Stimulated activated CD8-positive, alpha-beta memory T cell treated with anti-CD3 and anti-CD28 coated beads, Interleukin-7, amount 100 ng/mL, for 48 hours (primary cell): ENCODE data around the gene SMG6.
"Not testable (repeated sequence)": the region's sequence is repeated elsewhere in the genome, so short reads cannot be mapped to it uniquely, and the experiment has no call there.

Experiments used
- DNase-seq, 2 donors: peaks; one replicate each; pipeline ENCODE4 v3.0.0-alpha.2; 2020; ENCODE audit warnings: low read depth in 1 of 2; ENCODE audit errors: extremely low read depth in 1 of 2

The SMG6 gene

DNA sequence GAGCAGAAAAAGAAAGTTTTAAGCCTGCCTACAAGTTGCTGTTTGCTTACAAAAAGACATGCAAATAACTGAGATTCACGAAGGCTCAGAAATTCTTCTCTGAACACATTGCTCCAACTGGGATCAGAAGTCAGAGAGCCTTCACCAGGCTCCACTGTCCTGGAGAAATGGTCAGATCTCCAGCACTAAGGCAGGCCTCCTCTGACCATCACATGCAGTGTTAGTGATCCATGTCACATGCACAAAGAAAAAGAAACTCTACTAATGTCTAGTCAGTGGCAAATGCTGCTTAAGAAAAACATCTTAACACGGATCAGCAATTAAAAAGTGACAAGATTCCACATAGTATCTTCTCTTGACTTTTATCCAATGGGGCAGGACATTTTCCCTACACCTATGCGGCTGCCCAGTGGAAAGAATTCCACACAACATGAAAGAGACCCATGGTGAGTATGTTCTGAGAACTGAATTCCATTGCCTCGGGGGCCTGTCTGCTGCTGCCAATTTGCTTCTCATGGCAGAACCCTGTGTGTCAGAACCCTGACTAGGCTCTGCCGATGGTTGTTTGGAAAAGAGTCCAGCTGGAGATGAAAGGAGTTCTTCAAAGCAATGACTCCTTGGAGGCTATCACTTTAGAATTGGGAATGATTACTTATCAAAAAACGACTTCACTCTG, 152.1 kb downstream of the SMG6 start:
- DNase-seq = no peak

DNA sequence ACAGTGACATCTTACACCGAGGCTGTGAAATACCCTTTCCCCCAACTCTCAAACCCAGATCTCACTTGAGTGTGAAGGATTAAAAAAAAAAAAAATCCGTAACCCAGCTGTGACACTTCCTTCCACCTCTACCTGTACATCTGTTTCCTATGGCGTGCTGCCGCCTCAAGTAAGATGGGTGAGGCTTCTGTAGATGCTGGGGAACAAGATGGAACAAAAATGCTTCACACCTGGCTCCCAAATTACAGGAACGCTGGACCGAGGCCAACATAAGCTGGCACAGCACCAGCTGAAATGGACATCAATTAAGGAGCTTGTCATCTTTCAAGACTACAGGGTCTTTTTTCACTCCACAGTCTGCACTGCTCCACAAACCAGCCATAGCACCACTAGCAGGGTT, 152.8 kb downstream of the SMG6 start:
- DNase-seq = no peak

DNA sequence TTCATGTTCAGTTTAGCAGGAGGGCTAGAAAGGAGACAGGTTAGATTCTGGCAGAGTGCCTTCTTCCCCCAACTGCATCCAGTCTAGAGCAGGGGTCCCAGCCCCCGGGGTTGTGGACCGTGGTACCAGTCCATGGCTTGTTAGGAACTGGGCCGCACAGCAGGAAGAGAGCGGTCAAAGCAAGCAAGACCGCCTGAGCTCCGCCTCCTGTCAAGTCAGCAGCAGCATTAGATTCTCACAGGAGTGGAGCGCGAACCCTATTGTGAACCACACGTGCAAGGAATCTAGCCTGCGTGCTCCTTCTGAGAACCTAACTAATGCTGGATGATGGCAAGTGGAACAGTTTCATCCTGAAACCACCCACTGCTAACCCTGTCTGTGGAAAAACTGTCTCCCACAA, 153.7 kb downstream of the SMG6 start:
- DNase-seq = no peak

GRCh38 chr17:2146132-2146871, 157.3 kb downstream of the SMG6 start:
- DNase-seq = no peak

DNA sequence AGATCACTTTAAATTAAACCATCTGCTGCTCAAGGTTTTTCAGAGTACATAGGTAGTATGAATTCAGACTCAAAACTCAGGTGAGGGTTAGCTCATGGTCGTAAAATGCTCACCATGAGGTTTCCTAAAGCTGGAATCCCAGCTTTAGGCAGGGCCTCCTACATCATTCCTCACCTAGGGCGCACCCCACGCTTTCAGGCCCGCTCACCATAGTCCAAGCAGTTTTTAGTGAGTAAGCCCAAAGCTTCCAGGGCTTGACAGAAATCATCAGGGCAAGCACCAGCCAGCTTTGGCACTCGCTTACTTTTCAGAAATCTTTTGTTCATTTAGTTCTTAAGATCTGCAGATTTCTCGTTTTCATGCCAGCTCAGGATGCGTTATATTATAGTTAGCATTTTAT, 158.9 kb downstream of the SMG6 start:
- DNase-seq = no peak

DNA sequence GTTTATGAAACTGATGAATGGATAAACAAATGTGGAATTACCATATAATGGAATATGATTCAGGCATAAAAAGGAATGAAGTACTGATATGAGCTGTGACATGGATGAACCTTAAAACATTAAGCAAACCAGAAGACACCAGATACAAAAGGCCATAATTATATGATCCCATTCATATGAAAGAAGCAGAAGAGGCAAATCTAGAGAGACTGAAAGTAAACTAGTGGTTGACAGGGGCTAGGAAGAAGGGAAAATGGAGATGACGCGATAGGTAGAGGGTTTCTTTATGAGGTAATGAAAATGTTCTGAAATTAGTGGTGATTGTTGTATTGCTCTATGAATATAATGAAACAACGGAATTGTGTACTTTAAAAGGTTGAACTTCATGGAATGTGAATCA, 160.3 kb downstream of the SMG6 start:
- no peak for DNase-seq

- not testable (repeated sequence) for DNase-seq
Observed at GRCh38 chr17:2142682-2143081, 160.9 kb downstream of the SMG6 start.

GRCh38 chr17:2140683-2141082, 162.9 kb downstream of the SMG6 start:
- DNase-seq = no peak

GRCh38 chr17:2138761-2139160, 164.8 kb downstream of the SMG6 start:
- DNase-seq = no peak

DNA sequence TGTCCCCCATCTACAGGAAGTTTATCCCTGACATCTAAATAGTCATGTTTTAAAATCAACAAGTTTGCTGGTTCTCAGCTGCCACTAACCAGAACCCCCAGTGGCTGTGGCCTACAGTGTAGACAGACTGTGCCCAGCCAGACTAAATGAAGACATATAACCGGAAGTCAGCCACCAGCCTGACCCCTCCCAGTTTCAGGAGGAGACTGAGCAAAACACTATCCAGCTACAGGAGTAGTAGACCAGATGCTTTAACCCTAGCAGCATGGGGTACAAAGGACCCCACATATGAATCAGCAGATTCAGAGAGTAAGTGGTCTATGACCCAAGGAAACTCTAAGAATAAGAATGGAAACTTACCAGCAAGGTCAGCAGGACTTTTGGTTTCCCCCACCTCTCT, 165.3 kb downstream of the SMG6 start:
- DNase-seq = no peak

GRCh38 chr17:2137342-2138098, 166.1 kb downstream of the SMG6 start:
- no peak for DNase-seq

- DNase-seq = no peak
Observed at GRCh38 chr17:2136241-2136640, 167.3 kb downstream of the SMG6 start.

- DNase-seq = no peak
Observed at GRCh38 chr17:2128011-2128410, 175.6 kb downstream of the SMG6 start.

GRCh38 chr17:2125013-2125535, 178.5 kb downstream of the SMG6 start:
- DNase-seq = no peak

- no peak for DNase-seq
Observed at GRCh38 chr17:2124391-2124790, 179.2 kb downstream of the SMG6 start.

- DNase-seq = no peak
Observed at GRCh38 chr17:2123375-2124251, 180.0 kb downstream of the SMG6 start.

GRCh38 chr17:2122641-2123302, 180.8 kb downstream of the SMG6 start:
- no peak for DNase-seq

GRCh38 chr17:2120586-2121335, 182.8 kb downstream of the SMG6 start:
- no peak for DNase-seq

- no peak for DNase-seq
Observed at GRCh38 chr17:2113279-2113622, 190.3 kb downstream of the SMG6 start.

DNA sequence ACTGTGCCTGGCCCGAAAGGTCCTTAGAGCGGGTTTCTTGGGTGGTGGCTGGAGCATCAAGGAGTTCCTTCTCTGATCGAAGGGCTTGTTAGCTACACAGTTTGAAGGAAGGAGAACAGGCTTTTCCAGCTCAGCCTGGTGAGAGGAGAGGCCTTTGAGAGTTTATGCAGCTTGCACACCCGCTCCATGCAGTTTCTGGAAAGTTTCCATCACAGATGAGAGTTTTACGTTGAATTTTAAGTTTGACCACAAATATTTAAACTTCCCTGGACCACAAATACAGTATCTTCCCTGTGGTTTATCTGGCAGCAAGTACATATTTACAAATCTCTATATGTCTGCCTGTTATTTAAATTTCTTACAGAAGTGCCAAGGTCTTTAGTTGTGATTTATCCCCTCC, 191.9 kb downstream of the SMG6 start:
- DNase-seq = no peak
